HepG2 (cell line): Measurements from ENCODE around the gene ANAPC16. TPM values are rescaled to one million over a fixed set of nuclear protein-coding genes. Genes with fewer than 3 reads are reported as not detected.

Source experiments
- AHDC1 ChIP-seq: sonication (generic); formaldehyde crosslinking; IDR thresholded peaks from 2 replicates; pipeline ENCODE4 v1.5.1; 2020; ENCODE audit warnings: mild to moderate bottlenecking, missing genetic modification reagents, borderline replicate concordance
- FOXK2 ChIP-seq: fragments of 450-650 bp; IDR thresholded peaks from 2 replicates; pipeline ENCODE4 v1.6.1; 2016
- HIVEP1 ChIP-seq: sonication (generic); formaldehyde crosslinking; IDR thresholded peaks from 2 replicates; pipeline ENCODE4 v1.4.0; 2020; ENCODE audit warnings: mild to moderate bottlenecking, missing genetic modification reagents
- HNRNPL ChIP-seq: fragments of 200-400 bp; formaldehyde crosslinking; IDR thresholded peaks from 2 replicates; pipeline ENCODE4 v1.6.1; 2017; ENCODE audit warnings: mild to moderate bottlenecking, low read depth, low read length
- KMT2B ChIP-seq: IDR thresholded peaks from 2 replicates; pipeline ENCODE4 v1.6.1; 2016; ENCODE audit warnings: missing genetic modification reagents, missing compliant biosample characterization
- MAF1 ChIP-seq: sonication (generic); formaldehyde crosslinking; IDR thresholded peaks from 2 replicates; pipeline ENCODE4 v1.5.0; 2020; ENCODE audit warnings: missing genetic modification reagents, borderline replicate concordance
- MIXL1 ChIP-seq: IDR thresholded peaks from 2 replicates; pipeline ENCODE4 v1.6.1; 2016
- MXD4 ChIP-seq: IDR thresholded peaks from 2 replicates; pipeline ENCODE4 v1.6.1; 2016; ENCODE audit warnings: mild to moderate bottlenecking, missing biosample characterization, missing genetic modification reagents
- SMYD3 ChIP-seq: sonication (generic); formaldehyde crosslinking; IDR thresholded peaks from 2 replicates; pipeline ENCODE4 v1.8.1; 2023; ENCODE audit warnings: mild to moderate bottlenecking, missing genetic modification reagents
- SPEN ChIP-seq: sonication (generic); formaldehyde crosslinking; IDR thresholded peaks from 2 replicates; pipeline ENCODE4 v1.5.1; 2020; ENCODE audit warnings: low read depth, mild to moderate bottlenecking, missing genetic modification reagents
- TAF1 ChIP-seq: sonication (generic); formaldehyde crosslinking; IDR thresholded peaks from 2 replicates; pipeline ENCODE4 v1.4.0; 2020; ENCODE audit warnings: missing genetic modification reagents
- TOE1 ChIP-seq: sonication (generic); formaldehyde crosslinking; IDR thresholded peaks from 2 replicates; pipeline ENCODE4 v1.4.0; 2020; ENCODE audit warnings: mild to moderate bottlenecking, missing genetic modification reagents
- TSC22D2 ChIP-seq: sonication (generic); formaldehyde crosslinking; IDR thresholded peaks from 2 replicates; pipeline ENCODE4 v1.5.1; 2020; ENCODE audit warnings: missing genetic modification reagents, mild to moderate bottlenecking, borderline replicate concordance
- ZKSCAN5 ChIP-seq: sonication (generic); formaldehyde crosslinking; IDR thresholded peaks from 2 replicates; pipeline ENCODE4 v1.5.1; 2020; ENCODE audit warnings: mild to moderate bottlenecking, missing genetic modification reagents
- ZNF350 ChIP-seq: sonication (generic); formaldehyde crosslinking; IDR thresholded peaks from 2 replicates; pipeline ENCODE4 v1.4.0; 2020; ENCODE audit warnings: mild to moderate bottlenecking, low read depth, missing genetic modification reagents, borderline replicate concordance
- ZNF556 ChIP-seq: sonication (generic); formaldehyde crosslinking; IDR thresholded peaks from 2 replicates; pipeline ENCODE4 v1.4.0; 2020; ENCODE audit warnings: mild to moderate bottlenecking, missing genetic modification reagents, borderline replicate concordance
- ZNF574 ChIP-seq: sonication (generic); formaldehyde crosslinking; IDR thresholded peaks from 2 replicates; pipeline ENCODE4 v1.4.0; 2020; ENCODE audit warnings: missing genetic modification reagents
- ZNF577 ChIP-seq: sonication (generic); formaldehyde crosslinking; IDR thresholded peaks from 2 replicates; pipeline ENCODE4 v1.4.0; 2020; ENCODE audit warnings: mild to moderate bottlenecking, low read depth, missing genetic modification reagents, borderline replicate concordance
- ZNF605 ChIP-seq: sonication (generic); formaldehyde crosslinking; IDR thresholded peaks from 2 replicates; pipeline ENCODE4 v1.8.0; 2022; ENCODE audit warnings: mild to moderate bottlenecking, missing genetic modification reagents
- ZNF607 ChIP-seq: sonication (generic); formaldehyde crosslinking; IDR thresholded peaks from 2 replicates; pipeline ENCODE4 v1.5.1; 2020; ENCODE audit warnings: missing genetic modification reagents, mild to moderate bottlenecking, borderline replicate concordance
- polyA plus RNA-seq, 8 experiments: library from polyadenylated mRNA; depleted of rRNA in 3 of 8; stranded (reverse) in 7 of 8; unstranded in 1 of 8; fragments of >200 nt; fragmentation: Illumina TruSeq in 4 of 8; extraction: Trizol in 4 of 8; gene quantifications; 2 replicates each; pipeline versions ENCODE4 v1.2.1 to v1.2.3, GENCODE V29; 2011 to 2016; ENCODE audit warnings: low read depth in 4 of 8, missing spikeins in 1 of 8, mixed read lengths in 1 of 8; ENCODE audit not compliant: insufficient read depth in 1 of 8
- total RNA-seq, 5 experiments: library from RNA; depleted of rRNA; stranded (reverse); fragments of >200 nt; fragmentation: Illumina TruSeq; extraction: Trizol; gene quantifications; 2 replicates each; pipeline ENCODE4 v1.2.3, GENCODE V29; 2016; ENCODE audit warnings: low read depth in 1 of 5
- TF ChIP-seq, protein P1 (sequence below): sonication (generic); formaldehyde crosslinking; IDR thresholded peaks from 2 replicates; pipeline ENCODE4 v1.8.0; 2022; ENCODE audit warnings: missing genetic modification reagents, mild to moderate bottlenecking, inconsistent platforms, borderline replicate concordance

ANAPC16 gene
- total and polyA plus RNA-seq, 2 of the 13 experiments (the other 11 are each of a cell fraction or from before 2014, with no cell fraction given), result 74.8 to 89.4 TPM

DNA sequence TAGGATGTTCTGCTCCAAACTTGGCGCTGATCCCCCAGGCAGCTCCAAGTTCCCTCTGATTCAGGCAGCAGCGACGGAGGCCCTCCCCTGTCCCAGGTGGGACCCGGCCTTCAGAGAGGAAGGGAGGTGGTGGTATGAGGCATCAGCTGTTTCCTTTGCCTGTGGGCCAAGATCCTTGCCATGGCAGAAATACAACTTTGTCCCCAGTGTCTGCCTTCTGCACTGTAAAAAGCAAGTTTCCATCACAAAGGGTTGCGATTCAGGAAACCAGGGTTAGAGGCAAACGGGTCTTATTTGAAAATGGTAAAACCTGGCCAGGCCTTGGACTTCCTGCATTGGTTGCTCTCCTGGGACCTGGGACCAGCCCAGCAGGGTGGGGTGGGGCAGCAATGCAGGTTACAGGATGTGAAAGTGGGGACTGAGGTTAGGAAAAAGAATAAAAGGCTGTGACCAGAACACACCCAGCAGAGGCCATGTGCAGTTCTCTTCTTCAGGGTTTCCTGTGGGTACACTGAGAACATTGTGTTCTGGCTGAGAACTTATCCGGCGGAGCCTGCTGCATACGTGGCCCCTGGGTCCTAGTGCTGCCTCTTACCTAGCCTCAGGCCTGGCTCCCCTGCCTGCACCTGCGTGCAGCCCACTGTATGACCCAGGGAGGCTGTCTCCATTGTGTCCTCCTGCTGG, 32.8 kb downstream of the ANAPC16 start (continued):
- 0 out of 2 replicates have a peak, but pooled peaks have one; percentile 43 for TF ChIP-seq TSC22D2 (CRISPR knock-in tag)
- 0 out of 2 replicates have a peak, but pooled peaks have one; percentile 32 for TF ChIP-seq ZNF607 (CRISPR knock-in tag)
- peak; percentile 40; the same call in 1 of the 2 replicates for TF ChIP-seq MXD4 (CRISPR knock-in tag)
- TF ChIP-seq ZNF574 (CRISPR knock-in tag), result peak; percentile 61; the same call in 1 of the 2 replicates
- no peak for TF ChIP-seq SMYD3 (CRISPR knock-in tag)
- peak; percentile 80; the same call in 1 of the 2 replicates for TF ChIP-seq TAF1 (CRISPR knock-in tag)
- TF ChIP-seq ZNF605 (CRISPR knock-in tag), result no peak
- peak; percentile 10; the same call in 1 of the 2 replicates for TF ChIP-seq SPEN (CRISPR knock-in tag)
- no peak for TF ChIP-seq ZKSCAN5 (CRISPR knock-in tag)
- 0 out of 2 replicates have a peak, but pooled peaks have one; percentile 57 for TF ChIP-seq MAF1 (CRISPR knock-in tag)
- TF ChIP-seq FOXK2, result no peak
- no peak for TF ChIP-seq MIXL1 (CRISPR knock-in tag)
- TF ChIP-seq KMT2B, result peak; percentile 52; the same call in 1 of the 2 replicates
- peak; percentile 67; the same call in 1 of the 2 replicates for TF ChIP-seq ZNF350 (CRISPR knock-in tag)
- peak; percentile 35; the same call in 1 of the 2 replicates for TF ChIP-seq AHDC1 (CRISPR knock-in tag)
- no peak for TF ChIP-seq TOE1 (CRISPR knock-in tag)
- no peak for TF ChIP-seq HNRNPL
- TF ChIP-seq HIVEP1 (CRISPR knock-in tag), result no peak
- TF ChIP-seq, protein P1, sequence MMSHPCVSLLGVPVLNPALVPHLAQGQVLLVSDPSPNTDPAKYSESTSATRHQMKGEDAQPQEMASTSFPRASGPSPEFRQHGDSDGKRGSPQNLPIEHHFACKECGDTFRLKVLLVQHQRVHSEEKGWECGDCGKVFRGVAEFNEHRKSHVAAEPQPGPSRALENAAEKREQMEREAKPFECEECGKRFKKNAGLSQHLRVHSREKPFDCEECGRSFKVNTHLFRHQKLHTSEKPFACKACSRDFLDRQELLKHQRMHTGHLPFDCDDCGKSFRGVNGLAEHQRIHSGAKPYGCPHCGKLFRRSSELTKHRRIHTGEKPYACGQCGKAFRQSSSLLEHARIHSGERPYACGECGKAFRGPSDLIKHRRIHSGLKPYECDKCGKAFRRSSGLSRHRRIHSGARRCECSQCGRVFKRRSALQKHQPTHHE, result no peak
- no peak for TF ChIP-seq ZNF577 (CRISPR knock-in tag)
- TF ChIP-seq ZNF556 (CRISPR knock-in tag), result peak; percentile 72
